Mesothelial cell of epicardium (in vitro differentiated cells): ENCODE data around the gene PPIP5K2. TPM values are rescaled to one million over a fixed set of nuclear protein-coding genes. Genes with fewer than 3 reads are reported as not detected.
"Not testable (repeated sequence)": the region's sequence is repeated elsewhere in the genome, so short reads cannot be mapped to it uniquely, and the experiment has no call there.

Experiments
- DNase-seq, 2 experiments: peaks; one replicate each; pipeline ENCODE4 v3.0.0; 2021; ENCODE audit warnings: low spot score in 2 of 2; ENCODE audit not compliant: unreplicated experiment in 2 of 2
- H3K27ac Mint-ChIP-seq: 2 replicates; pipeline ENCODE4 v1.8.0; 2021; ENCODE audit warnings: mixed read lengths
- H3K27me3 Mint-ChIP-seq: 2 replicates; pipeline ENCODE4 v1.8.0; 2021; ENCODE audit warnings: low read depth, mixed read lengths
- H3K36me3 Mint-ChIP-seq: 2 replicates; pipeline ENCODE4 v1.8.0; 2021; ENCODE audit warnings: mixed read lengths
- H3K4me1 Mint-ChIP-seq: 2 replicates; pipeline ENCODE4 v1.8.0; 2021; ENCODE audit warnings: mixed read lengths
- H3K4me3 Mint-ChIP-seq: 2 replicates; pipeline ENCODE4 v1.8.0; 2021; ENCODE audit warnings: mild to moderate bottlenecking, moderate library complexity, mixed read lengths
- H3K9me3 Mint-ChIP-seq: 2 replicates; pipeline ENCODE4 v1.8.0; 2021; ENCODE audit warnings: mixed read lengths
- CTCF ChIP-seq: fragments of 200-600 bp; sonication (generic); IDR thresholded peaks from one replicate; pipeline ENCODE4 v1.5.0; 2021; ENCODE audit warnings: antibody characterized with exemption; ENCODE audit not compliant: unreplicated experiment
- total RNA-seq: library from RNA; stranded (reverse); gene quantifications from 3 replicates; pipeline ENCODE4 v1.2.1, GENCODE V29; 2021

Gene PPIP5K2
- total RNA-seq, 1 donor from 2014 or later, result 79.4 TPM

GRCh38 chr5:103203226-103203625, 83.1 kb downstream of the PPIP5K2 start:
- Mint-ChIP-seq H3K36me3 (peaks cover 40% of the 10 kb centered on the region), H3K27ac (no peak overlapping the region), H3K9me3 (peaks cover 11% of the 10 kb centered on the region), H3K27me3 (no peaks in the 10 kb centered on the region), H3K4me3 (no peak overlapping the region), H3K4me1 (no peaks in the 10 kb centered on the region)
- DNase-seq, result no peak
- no peak for TF ChIP-seq CTCF

DNA sequence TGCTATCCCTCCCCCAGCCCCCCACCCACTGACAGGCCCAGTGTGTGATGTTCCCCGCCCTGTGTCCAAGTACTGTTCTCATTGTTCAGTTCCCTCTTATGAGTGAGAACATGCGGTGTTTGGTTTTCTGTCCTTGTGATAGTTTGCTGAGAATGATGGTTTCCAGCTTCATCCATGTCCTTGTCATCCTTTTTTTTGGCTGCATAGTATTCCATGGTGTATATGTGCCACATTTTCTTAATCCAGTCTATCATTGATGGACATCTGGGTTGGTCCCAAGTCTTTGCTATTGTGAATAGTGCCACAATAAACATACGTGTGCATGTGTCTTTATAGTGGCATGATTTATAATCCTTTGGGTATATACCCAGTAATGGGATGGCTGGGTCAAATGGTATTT, 84.9 kb downstream of the PPIP5K2 start:
- not testable (repeated sequence) for H3K27ac Mint-ChIP-seq, H3K9me3 Mint-ChIP-seq, H3K4me3 Mint-ChIP-seq, H3K4me1 Mint-ChIP-seq, H3K27me3 Mint-ChIP-seq, DNase-seq
- H3K36me3 Mint-ChIP-seq, result peaks cover 33% of the 10 kb centered on the region

GRCh38 chr5:103205991-103206700, 86.0 kb downstream of the PPIP5K2 start:
- Mint-ChIP-seq H3K4me3 (no peak overlapping the region), H3K36me3 (peaks cover 27% of the 10 kb centered on the region), H3K4me1 (no peaks in the 10 kb centered on the region), H3K9me3 (peaks cover 3% of the 10 kb centered on the region), H3K27me3 (no peaks in the 10 kb centered on the region), H3K27ac (no peak overlapping the region)
- no peak for DNase-seq
- no peak for TF ChIP-seq CTCF

GRCh38 chr5:103207011-103207410, 86.9 kb downstream of the PPIP5K2 start:
- H3K27ac Mint-ChIP-seq, result no peak overlapping the region

DNA sequence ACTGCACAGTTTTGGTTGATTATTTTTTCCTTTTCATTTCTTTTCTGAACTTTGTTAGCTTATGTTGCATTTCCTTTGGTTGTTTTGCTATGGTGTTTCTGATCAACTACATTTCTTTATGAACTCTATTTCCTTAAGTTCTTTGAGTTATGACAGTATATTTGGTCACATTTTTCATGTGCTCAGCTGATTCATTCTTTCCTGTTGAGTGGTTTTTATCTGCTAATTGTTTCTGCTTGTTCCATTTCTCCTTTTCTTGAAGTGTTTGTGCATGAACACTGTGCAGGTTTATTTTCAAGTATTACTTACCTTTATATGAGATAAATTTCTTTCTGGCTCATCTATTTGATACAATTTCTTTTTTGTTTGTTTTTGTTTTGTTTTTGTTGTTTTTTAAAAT, 87.6 kb downstream of the PPIP5K2 start:
- H3K9me3 Mint-ChIP-seq, result peaks cover 3% of the 10 kb centered on the region
- H3K4me1 Mint-ChIP-seq, result no peaks in the 10 kb centered on the region
- no peak overlapping the region for H3K4me3 Mint-ChIP-seq
- H3K36me3 Mint-ChIP-seq, result peaks cover 27% of the 10 kb centered on the region
- no peak overlapping the region for H3K27ac Mint-ChIP-seq
- TF ChIP-seq CTCF, result no peak
- H3K27me3 Mint-ChIP-seq, result no peaks in the 10 kb centered on the region
- no peak for DNase-seq

More at GRCh38 chr5:103207011-103207410, 86.9 kb downstream of the PPIP5K2 start:
- Mint-ChIP-seq H3K27me3 (no peaks in the 10 kb centered on the region), H3K36me3 (peaks cover 27% of the 10 kb centered on the region), H3K4me3 (no peak overlapping the region), H3K9me3 (peaks cover 3% of the 10 kb centered on the region), H3K4me1 (no peaks in the 10 kb centered on the region)
- DNase-seq, result no peak
- no peak for TF ChIP-seq CTCF

GRCh38 chr5:103208460-103208859, 88.4 kb downstream of the PPIP5K2 start:
- no peak for DNase-seq
- no peak overlapping the region for H3K4me3 Mint-ChIP-seq
- H3K9me3 Mint-ChIP-seq, result peaks cover 3% of the 10 kb centered on the region
- H3K27me3 Mint-ChIP-seq, result no peaks in the 10 kb centered on the region
- no peak for TF ChIP-seq CTCF
- H3K36me3 Mint-ChIP-seq, result peaks cover 27% of the 10 kb centered on the region
- H3K4me1 Mint-ChIP-seq, result no peaks in the 10 kb centered on the region
- no peak overlapping the region for H3K27ac Mint-ChIP-seq
